ENCODE measurements around the gene WDFY4. TPM values are rescaled to one million over a fixed set of nuclear protein-coding genes. Genes with fewer than 3 reads are reported as not detected.

WDFY4 gene
- total RNA-seq, 1 donor from 2014 or later, result 6.4 TPM

GRCh38 chr10:48900371-48900801 is 215.7 kb downstream of the WDFY4 start:
- no peaks in the 10 kb centered on the region for H3K27me3 ChIP-seq
- no peaks in the 10 kb centered on the region for H3K9me3 ChIP-seq
- peak in 1 of 2 donors; percentile 52 for DNase-seq (ENCODE audit: extremely low spot score in 2 of 2)
- no peaks in the 10 kb centered on the region for H3K4me1 ChIP-seq
- H3K36me3 ChIP-seq, result no peaks in the 10 kb centered on the region
- TF ChIP-seq POLR2A (IDR thresholded peaks at IDR 0.05) (no peak), CTCF (IDR thresholded peaks at IDR 0.05) (no peak), POLR2AphosphoS5 (IDR thresholded peaks at IDR 0.05; ENCODE audit: insufficient read depth in 1 of 2, low read depth in 1 of 2) (no peak)
- H3K4me3 ChIP-seq, result no peak overlapping the region
- H3K27ac ChIP-seq, result no peak overlapping the region
- intact Hi-C loops (cut with DNase I), result no loop called here

GRCh38 chr10:48901319-48901718 is 216.6 kb downstream of the WDFY4 start:
- Histone ChIP-seq H3K36me3 (no peaks in the 10 kb centered on the region), H3K27me3 (no peaks in the 10 kb centered on the region), H3K4me1 (no peaks in the 10 kb centered on the region), H3K4me3 (no peak overlapping the region), H3K9me3 (no peaks in the 10 kb centered on the region), H3K27ac (no peak overlapping the region)
- peak in 1 of 2 donors; percentile 52 for DNase-seq (ENCODE audit: extremely low spot score in 2 of 2)
- intact Hi-C loops (cut with DNase I), result no loop called here
- TF ChIP-seq CTCF (IDR thresholded peaks at IDR 0.05), result no peak
- no peak for TF ChIP-seq POLR2AphosphoS5 (IDR thresholded peaks at IDR 0.05; ENCODE audit: insufficient read depth in 1 of 2, low read depth in 1 of 2)
- TF ChIP-seq POLR2A (IDR thresholded peaks at IDR 0.05), result no peak

GRCh38 chr10:48902096-48902495 is 217.4 kb downstream of the WDFY4 start:
- no peaks in the 10 kb centered on the region for H3K4me1 ChIP-seq
- no peaks in the 10 kb centered on the region for H3K9me3 ChIP-seq
- DNase-seq (ENCODE audit: extremely low spot score in 2 of 2), result peak in 1 of 2 donors; percentile 34
- H3K27ac ChIP-seq, result no peak overlapping the region
- no peak for TF ChIP-seq POLR2A (IDR thresholded peaks at IDR 0.05)
- no peak for TF ChIP-seq POLR2AphosphoS5 (IDR thresholded peaks at IDR 0.05; ENCODE audit: insufficient read depth in 1 of 2, low read depth in 1 of 2)
- TF ChIP-seq CTCF (IDR thresholded peaks at IDR 0.05), result no peak
- no peaks in the 10 kb centered on the region for H3K27me3 ChIP-seq
- H3K4me3 ChIP-seq, result no peak overlapping the region
- no peaks in the 10 kb centered on the region for H3K36me3 ChIP-seq
- intact Hi-C loops (cut with DNase I), result no loop called here

GRCh38 chr10:48903151-48903550 is 218.5 kb downstream of the WDFY4 start:
- Histone ChIP-seq H3K27ac (no peak overlapping the region), H3K9me3 (no peaks in the 10 kb centered on the region), H3K4me3 (no peak overlapping the region), H3K4me1 (no peaks in the 10 kb centered on the region), H3K36me3 (no peaks in the 10 kb centered on the region), H3K27me3 (no peaks in the 10 kb centered on the region)
- peak in 1 of 2 donors; percentile 11 for DNase-seq (ENCODE audit: extremely low spot score in 2 of 2)
- intact Hi-C loops (cut with DNase I), result no loop called here
- TF ChIP-seq POLR2AphosphoS5 (IDR thresholded peaks at IDR 0.05; ENCODE audit: insufficient read depth in 1 of 2, low read depth in 1 of 2) (no peak), CTCF (IDR thresholded peaks at IDR 0.05) (no peak), POLR2A (IDR thresholded peaks at IDR 0.05) (no peak)

GRCh38 chr10:48904861-48905260 is 220.2 kb downstream of the WDFY4 start:
- Histone ChIP-seq H3K27ac (no peak overlapping the region), H3K9me3 (no peaks in the 10 kb centered on the region), H3K4me1 (no peaks in the 10 kb centered on the region), H3K27me3 (no peaks in the 10 kb centered on the region), H3K4me3 (no peak overlapping the region), H3K36me3 (no peaks in the 10 kb centered on the region)
- TF ChIP-seq POLR2A (IDR thresholded peaks at IDR 0.05) (no peak), POLR2AphosphoS5 (IDR thresholded peaks at IDR 0.05; ENCODE audit: insufficient read depth in 1 of 2, low read depth in 1 of 2) (no peak), CTCF (IDR thresholded peaks at IDR 0.05) (no peak)
- intact Hi-C loops (cut with DNase I), result no loop called here
- DNase-seq (ENCODE audit: extremely low spot score in 2 of 2), result peak; percentile 1 to 37
